ENCODE measurements around the gene TRPM1.

DNA sequence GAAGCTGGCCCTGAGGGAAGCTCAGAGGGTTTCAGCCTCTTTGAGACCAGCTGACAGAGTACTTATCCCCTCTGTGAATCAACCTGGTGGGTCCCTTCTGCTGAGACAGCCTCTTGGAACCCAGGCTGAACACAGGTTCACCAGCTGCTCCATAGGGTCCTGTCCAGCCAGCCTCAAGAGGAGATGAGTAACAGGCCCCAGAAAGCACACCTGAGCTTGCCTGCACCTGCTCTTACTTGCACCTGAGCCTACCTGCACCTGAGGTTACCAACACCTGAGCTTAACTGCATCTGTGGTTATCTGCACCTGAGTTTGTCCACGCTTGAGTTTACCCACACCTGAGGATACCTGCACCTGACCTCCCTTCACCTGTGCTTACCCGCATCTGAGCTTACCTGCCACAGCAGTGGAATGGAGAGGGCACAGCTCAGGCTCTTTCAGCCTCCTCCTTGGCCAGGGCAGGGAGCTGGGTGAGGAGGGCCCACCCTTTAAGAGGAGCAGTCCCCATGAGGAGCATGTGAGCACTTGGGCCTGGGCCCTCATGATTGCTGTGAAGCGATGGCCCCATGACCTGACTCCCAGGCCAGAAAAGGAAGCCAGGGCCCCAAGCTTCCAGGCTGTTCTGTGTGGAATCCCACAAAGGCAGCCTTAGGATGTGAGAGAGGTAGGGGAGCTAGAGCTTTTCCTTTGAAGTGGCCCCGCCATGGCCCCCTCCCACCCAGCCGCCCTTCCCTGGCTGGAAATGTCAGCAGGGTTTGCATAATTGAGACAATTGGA is at the start of gene TRPM1:
- TF ChIP-seq, protein P1, sequence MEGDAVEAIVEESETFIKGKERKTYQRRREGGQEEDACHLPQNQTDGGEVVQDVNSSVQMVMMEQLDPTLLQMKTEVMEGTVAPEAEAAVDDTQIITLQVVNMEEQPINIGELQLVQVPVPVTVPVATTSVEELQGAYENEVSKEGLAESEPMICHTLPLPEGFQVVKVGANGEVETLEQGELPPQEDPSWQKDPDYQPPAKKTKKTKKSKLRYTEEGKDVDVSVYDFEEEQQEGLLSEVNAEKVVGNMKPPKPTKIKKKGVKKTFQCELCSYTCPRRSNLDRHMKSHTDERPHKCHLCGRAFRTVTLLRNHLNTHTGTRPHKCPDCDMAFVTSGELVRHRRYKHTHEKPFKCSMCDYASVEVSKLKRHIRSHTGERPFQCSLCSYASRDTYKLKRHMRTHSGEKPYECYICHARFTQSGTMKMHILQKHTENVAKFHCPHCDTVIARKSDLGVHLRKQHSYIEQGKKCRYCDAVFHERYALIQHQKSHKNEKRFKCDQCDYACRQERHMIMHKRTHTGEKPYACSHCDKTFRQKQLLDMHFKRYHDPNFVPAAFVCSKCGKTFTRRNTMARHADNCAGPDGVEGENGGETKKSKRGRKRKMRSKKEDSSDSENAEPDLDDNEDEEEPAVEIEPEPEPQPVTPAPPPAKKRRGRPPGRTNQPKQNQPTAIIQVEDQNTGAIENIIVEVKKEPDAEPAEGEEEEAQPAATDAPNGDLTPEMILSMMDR (IDR thresholded peaks at IDR 0.05): no peak
- no peak for TF ChIP-seq POLR2A (IDR thresholded peaks at IDR 0.05)
- no peak for TF ChIP-seq POLR2AphosphoS5 (IDR thresholded peaks at IDR 0.05)
- no peak for TF ChIP-seq EP300 (IDR thresholded peaks at IDR 0.05)
